ENCODE results near the gene SH3TC1. TPM values are rescaled to one million over a fixed set of nuclear protein-coding genes. Genes with fewer than 3 reads are reported as not detected.

The SH3TC1 gene
- total RNA-seq, 1 donor from 2014 or later, result 64.5 TPM

- H3K27me3 ChIP-seq, result no peaks in the 10 kb centered on the region
- intact Hi-C loops (cut with DNase I), result no loop called here
- TF ChIP-seq, protein P1, sequence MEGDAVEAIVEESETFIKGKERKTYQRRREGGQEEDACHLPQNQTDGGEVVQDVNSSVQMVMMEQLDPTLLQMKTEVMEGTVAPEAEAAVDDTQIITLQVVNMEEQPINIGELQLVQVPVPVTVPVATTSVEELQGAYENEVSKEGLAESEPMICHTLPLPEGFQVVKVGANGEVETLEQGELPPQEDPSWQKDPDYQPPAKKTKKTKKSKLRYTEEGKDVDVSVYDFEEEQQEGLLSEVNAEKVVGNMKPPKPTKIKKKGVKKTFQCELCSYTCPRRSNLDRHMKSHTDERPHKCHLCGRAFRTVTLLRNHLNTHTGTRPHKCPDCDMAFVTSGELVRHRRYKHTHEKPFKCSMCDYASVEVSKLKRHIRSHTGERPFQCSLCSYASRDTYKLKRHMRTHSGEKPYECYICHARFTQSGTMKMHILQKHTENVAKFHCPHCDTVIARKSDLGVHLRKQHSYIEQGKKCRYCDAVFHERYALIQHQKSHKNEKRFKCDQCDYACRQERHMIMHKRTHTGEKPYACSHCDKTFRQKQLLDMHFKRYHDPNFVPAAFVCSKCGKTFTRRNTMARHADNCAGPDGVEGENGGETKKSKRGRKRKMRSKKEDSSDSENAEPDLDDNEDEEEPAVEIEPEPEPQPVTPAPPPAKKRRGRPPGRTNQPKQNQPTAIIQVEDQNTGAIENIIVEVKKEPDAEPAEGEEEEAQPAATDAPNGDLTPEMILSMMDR (IDR thresholded peaks at IDR 0.05), result no peak
Observed at GRCh38 chr4:8258552-8259212, 59.6 kb downstream of the SH3TC1 start.

GRCh38 chr4:8259743-8260430 lies 60.8 kb downstream of the SH3TC1 start:
- Histone ChIP-seq H3K27ac (no peak overlapping the region), H3K27me3 (no peaks in the 10 kb centered on the region), H3K9me3 (no peaks in the 10 kb centered on the region), H3K36me3 (no peaks in the 10 kb centered on the region), H3K4me3 (no peak overlapping the region), H3K4me1 (no peaks in the 10 kb centered on the region)
- intact Hi-C loops (cut with DNase I), result no loop called here
- no peak for DNase-seq (ENCODE audit: low spot score in 2 of 2)
- TF ChIP-seq, protein P1 (IDR thresholded peaks at IDR 0.05), result no peak

More at GRCh38 chr4:8258552-8259212, 59.6 kb downstream of the SH3TC1 start:
- DNase-seq (ENCODE audit: low spot score in 2 of 2), result no peak
- Histone ChIP-seq H3K27ac (no peak overlapping the region), H3K36me3 (no peaks in the 10 kb centered on the region), H3K4me1 (no peaks in the 10 kb centered on the region), H3K9me3 (no peaks in the 10 kb centered on the region), H3K4me3 (no peak overlapping the region)

GRCh38 chr4:8260656-8261111 lies 61.6 kb downstream of the SH3TC1 start:
- no peak overlapping the region for H3K27ac ChIP-seq
- H3K4me1 ChIP-seq, result no peaks in the 10 kb centered on the region
- TF ChIP-seq, protein P1 (IDR thresholded peaks at IDR 0.05), result no peak
- no peaks in the 10 kb centered on the region for H3K36me3 ChIP-seq
- H3K4me3 ChIP-seq, result no peak overlapping the region
- no peaks in the 10 kb centered on the region for H3K9me3 ChIP-seq
- H3K27me3 ChIP-seq, result no peaks in the 10 kb centered on the region
- intact Hi-C loops (cut with DNase I), result no loop called here
- DNase-seq (ENCODE audit: low spot score in 2 of 2), result no peak

DNA sequence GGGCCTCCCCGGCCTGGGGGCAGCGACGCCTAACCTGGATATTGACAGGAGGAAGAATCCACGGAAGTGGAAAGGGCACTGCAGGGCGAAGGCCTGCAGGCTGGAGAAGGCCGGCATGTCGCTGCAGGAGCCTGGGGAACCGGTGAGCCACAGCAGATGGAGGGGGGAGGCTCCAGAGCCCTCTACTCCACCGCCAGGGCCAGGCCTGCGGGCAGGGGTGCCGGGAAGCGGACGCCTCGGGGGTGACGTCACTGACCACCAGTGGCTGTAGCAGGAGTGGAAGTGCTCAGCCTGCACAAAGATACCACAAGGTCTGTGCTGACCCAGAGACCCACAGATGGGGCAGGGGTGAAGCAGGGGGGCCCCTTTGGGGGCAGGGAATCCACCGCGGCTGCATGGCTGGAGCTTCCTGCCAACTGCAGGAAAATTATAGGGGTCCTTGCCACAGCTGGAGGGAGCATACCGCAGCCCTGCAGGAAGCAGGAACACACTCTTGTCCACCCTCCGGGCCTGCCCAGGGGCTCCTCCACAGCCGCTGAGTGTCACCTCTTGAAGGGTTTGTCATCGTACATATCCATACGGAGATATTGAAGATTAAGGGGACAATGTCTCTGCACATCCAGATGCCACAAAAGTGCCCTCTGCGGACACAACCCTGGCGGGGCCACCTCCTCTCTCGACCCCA lies 62.9 kb downstream of the SH3TC1 start:
- H3K36me3 ChIP-seq, result no peaks in the 10 kb centered on the region
- no peak for DNase-seq (ENCODE audit: low spot score in 2 of 2)
- H3K27me3 ChIP-seq, result no peaks in the 10 kb centered on the region
- intact Hi-C loops (cut with DNase I), result no loop called here
- H3K4me1 ChIP-seq, result no peaks in the 10 kb centered on the region
- no peaks in the 10 kb centered on the region for H3K9me3 ChIP-seq
- no peak overlapping the region for H3K4me3 ChIP-seq
- TF ChIP-seq, protein P1 (IDR thresholded peaks at IDR 0.05), result no peak
- H3K27ac ChIP-seq, result no peak overlapping the region

DNA sequence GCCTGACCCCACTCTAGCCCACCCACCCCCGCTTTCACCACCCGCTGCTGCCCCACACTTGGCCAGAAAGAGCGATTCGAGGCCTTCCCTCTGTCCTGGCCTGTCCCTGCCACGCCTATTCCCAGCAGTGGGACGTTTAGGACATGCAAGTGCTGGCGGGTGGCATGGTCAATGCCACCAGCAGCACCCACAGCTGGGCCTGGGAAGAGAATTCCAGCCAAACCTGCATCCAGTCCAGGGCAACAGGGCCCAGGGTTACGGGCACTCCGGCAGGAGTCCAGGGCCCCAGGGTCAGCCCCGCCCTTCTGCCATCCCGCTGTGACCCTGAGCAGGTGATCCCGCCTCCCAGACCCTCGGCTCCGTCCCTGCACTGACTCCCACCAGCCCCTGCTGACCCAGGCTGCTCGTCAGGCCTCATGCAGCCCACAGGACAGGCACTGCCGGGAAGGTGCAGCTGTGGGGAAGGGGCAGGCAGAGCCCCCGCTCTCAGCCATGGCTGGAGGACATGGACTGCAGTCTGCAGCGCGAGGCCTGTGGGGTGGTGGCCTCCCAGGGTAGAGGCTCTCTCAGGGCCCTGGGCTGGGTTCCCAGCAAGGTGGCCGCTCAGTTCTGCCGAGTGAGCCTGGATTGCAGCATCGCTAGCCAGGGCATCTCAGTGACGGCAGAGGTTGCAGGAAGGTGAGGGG lies 63.7 kb downstream of the SH3TC1 start:
- Histone ChIP-seq H3K27ac (no peak overlapping the region), H3K27me3 (no peaks in the 10 kb centered on the region), H3K36me3 (no peaks in the 10 kb centered on the region), H3K4me1 (peaks cover 0 to 2% of the 10 kb centered on the region in 2 donors), H3K9me3 (no peaks in the 10 kb centered on the region), H3K4me3 (no peak overlapping the region)
- intact Hi-C loops (cut with DNase I), result no loop called here
- TF ChIP-seq, protein P1 (IDR thresholded peaks at IDR 0.05), result no peak
- DNase-seq (ENCODE audit: low spot score in 2 of 2), result no peak
